K562 (cell line): ENCODE data around the gene CDC14A. TPM values are rescaled to one million over a fixed set of nuclear protein-coding genes. Genes with fewer than 3 reads are reported as not detected.

Experiments
- CBFA2T3 ChIP-seq: fragments of 450-650 bp; IDR thresholded peaks from 2 replicates; pipeline ENCODE4 v1.6.1; 2017
- NFXL1 ChIP-seq: fragments of 450-650 bp; formaldehyde crosslinking; IDR thresholded peaks from 2 replicates; pipeline ENCODE4 v1.4.0; 2021; ENCODE audit warnings: mild to moderate bottlenecking
- RREB1 ChIP-seq: fragments of 250-450 bp; sonication (Bioruptor Pico); IDR thresholded peaks from 2 replicates; pipeline ENCODE4 v1.4.0; 2020
- SMARCE1 ChIP-seq: fragments of 450-650 bp; IDR thresholded peaks from 2 replicates; pipeline ENCODE4 v1.7.1; 2016; ENCODE audit warnings: mild to moderate bottlenecking
- ZFP1 ChIP-seq: fragments of 450-650 bp; formaldehyde crosslinking; IDR thresholded peaks from 2 replicates; pipeline ENCODE4 v1.4.0; 2020; ENCODE audit warnings: mild to moderate bottlenecking, mixed read lengths
- ZNF140 ChIP-seq: fragments of 250-450 bp; sonication (Bioruptor Pico); IDR thresholded peaks from 2 replicates; pipeline ENCODE4 v1.8.0; 2021; ENCODE audit warnings: moderate library complexity, mild to moderate bottlenecking, inconsistent platforms
- polyA plus RNA-seq, 8 experiments: library from polyadenylated mRNA; depleted of rRNA in 4 of 8; stranded (reverse) in 5 of 8; unstranded in 3 of 8; fragments of >200 nt; fragmentation: Nextera tagmentation in 2 of 8; fragmentation: Illumina TruSeq in 1 of 8; extraction: Ambion mirVana in 2 of 8; extraction: Trizol in 1 of 8; gene quantifications; 2 replicates each; pipeline versions ENCODE4 v1.2.1 to v1.2.3, GENCODE V29; 2011 to 2014; ENCODE audit warnings: inconsistent platforms in 1 of 8, missing spikeins in 1 of 8
- total RNA-seq, 7 experiments: library from RNA; depleted of rRNA in 6 of 7; stranded (reverse); fragments of >200 nt in 6 of 7; fragmentation: Illumina TruSeq in 2 of 7; extraction: Trizol in 2 of 7; gene quantifications; 2 replicates each; pipeline versions ENCODE4 v1.2.1 to v1.2.3, GENCODE V29; 2011 to 2021; ENCODE audit warnings: low replicate concordance in 1 of 7

Gene CDC14A
- total and polyA plus RNA-seq, 9 of the 15 experiments (the other 6 are each of a cell fraction or from before 2014, with no cell fraction given), result 17.0 to 74.3 (median 33.4) TPM

GRCh38 chr1:100565533-100565932, 213.2 kb downstream of the CDC14A start (continued):
- no peak for TF ChIP-seq RREB1 (CRISPR knock-in tag)
- TF ChIP-seq ZNF140 (CRISPR knock-in tag), result no peak
- no peak for TF ChIP-seq SMARCE1
- no peak for TF ChIP-seq ZFP1
- TF ChIP-seq NFXL1 (CRISPR knock-in tag), result no peak
- TF ChIP-seq CBFA2T3, result no peak
